GM21423 (cell line): Measurements from ENCODE around the gene PACSIN1.
A peak's percentile ranks its signal among the peaks of the same experiment; 100 is the strongest.

ENCODE experiments used
- ATAC-seq: cut with Tn5 transposase; IDR thresholded peaks from one replicate; pipeline ENCODE4 v1.9.1; 2021; ENCODE audit warnings: mild to moderate bottlenecking, moderate library complexity; ENCODE audit not compliant: unreplicated experiment

PACSIN1 gene, protein sequence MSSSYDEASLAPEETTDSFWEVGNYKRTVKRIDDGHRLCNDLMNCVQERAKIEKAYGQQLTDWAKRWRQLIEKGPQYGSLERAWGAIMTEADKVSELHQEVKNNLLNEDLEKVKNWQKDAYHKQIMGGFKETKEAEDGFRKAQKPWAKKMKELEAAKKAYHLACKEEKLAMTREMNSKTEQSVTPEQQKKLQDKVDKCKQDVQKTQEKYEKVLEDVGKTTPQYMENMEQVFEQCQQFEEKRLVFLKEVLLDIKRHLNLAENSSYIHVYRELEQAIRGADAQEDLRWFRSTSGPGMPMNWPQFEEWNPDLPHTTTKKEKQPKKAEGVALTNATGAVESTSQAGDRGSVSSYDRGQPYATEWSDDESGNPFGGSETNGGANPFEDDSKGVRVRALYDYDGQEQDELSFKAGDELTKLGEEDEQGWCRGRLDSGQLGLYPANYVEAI

DNA sequence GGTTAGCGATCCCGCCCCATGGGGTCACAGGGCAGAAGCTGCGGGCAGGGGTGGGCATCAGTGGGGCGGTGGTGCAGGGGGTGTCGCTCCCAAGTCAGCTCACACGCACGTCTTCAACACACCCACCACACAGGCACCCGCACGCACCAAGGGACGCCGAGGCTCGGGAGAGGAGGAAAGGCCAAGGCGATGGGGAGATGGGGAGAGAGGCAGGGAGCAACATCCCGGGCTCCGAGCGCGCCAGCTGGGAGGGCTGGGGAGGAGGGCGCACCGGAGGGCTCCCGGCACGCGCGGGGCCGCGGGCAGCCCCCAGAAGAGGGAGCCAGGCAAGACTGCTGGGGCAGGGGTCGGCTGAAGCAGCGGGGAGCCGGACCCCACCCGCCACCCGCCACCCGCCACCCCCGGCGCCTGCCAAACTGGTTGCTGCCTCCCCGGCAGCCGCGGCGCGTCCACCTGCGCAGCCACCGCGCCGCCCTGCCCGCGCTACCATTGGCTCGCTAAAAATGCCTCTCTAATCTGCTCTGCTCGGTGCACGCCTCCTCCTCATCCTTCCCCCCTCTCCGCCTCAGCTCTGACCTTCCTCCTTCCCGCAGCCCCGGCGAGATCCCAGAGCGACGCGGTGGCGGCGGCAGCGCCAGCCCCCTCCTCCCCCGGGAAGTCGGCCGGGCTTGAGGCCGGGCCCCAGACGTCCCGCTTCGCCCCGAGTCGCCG, at the start of gene PACSIN1:
PACSIN1 (plus strand) TSS at position 546 of the 711 bp plus-strand sequence. CDS start 60,230 bp downstream, outside the sequence.
- no peak for ATAC-seq

DNA sequence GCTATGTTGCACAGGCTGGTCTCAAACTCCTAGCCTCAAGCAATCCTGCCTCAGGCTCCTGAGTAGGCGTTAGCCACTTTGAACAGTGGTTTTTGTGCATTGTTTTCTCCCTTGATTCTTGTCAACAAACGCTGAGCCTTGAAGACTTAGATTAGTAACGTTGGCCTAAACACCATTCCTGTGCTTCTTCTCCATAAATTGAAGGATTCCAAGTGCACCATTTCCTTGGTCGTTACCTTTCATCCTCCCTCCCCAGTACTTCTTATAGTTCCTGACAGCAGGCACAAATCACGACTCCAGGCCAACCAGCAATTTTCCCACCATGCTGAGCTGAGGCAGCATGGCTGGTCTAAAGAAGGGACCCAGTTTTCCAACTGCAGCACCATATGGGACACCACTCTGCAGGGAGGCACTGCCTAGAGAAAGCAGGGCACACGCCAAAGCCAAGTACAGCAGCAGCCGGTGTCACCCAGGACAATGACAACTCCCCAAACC, 49.0 kb upstream of the PACSIN1 start:
- ATAC-seq, result no peak

- ATAC-seq, result no peak
Observed at GRCh38 chr6:34418367-34418766, 47.5 kb upstream of the PACSIN1 start.

GRCh38 chr6:34423254-34423653, 42.6 kb upstream of the PACSIN1 start:
- no peak for ATAC-seq

- ATAC-seq, result no peak
Observed at GRCh38 chr6:34424200-34425131, 41.4 kb upstream of the PACSIN1 start.

DNA sequence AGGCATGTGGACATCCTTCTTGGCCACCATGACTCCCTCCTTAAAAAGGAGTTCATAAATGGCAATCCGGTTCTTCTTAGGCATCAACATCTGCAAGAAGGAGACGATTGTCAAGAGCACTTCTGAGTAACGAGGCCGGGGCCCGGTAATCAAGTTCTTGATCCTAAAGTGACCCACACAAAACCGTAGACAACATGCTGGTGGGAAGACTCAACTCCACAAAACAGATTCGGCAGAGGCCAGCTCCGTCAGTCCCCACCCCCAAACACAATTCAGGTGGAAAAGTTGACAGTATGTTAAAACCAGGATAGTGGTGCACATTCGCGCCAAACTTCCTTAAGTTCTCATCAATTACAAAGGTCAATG, 40.8 kb upstream of the PACSIN1 start:
- no peak for ATAC-seq

DNA sequence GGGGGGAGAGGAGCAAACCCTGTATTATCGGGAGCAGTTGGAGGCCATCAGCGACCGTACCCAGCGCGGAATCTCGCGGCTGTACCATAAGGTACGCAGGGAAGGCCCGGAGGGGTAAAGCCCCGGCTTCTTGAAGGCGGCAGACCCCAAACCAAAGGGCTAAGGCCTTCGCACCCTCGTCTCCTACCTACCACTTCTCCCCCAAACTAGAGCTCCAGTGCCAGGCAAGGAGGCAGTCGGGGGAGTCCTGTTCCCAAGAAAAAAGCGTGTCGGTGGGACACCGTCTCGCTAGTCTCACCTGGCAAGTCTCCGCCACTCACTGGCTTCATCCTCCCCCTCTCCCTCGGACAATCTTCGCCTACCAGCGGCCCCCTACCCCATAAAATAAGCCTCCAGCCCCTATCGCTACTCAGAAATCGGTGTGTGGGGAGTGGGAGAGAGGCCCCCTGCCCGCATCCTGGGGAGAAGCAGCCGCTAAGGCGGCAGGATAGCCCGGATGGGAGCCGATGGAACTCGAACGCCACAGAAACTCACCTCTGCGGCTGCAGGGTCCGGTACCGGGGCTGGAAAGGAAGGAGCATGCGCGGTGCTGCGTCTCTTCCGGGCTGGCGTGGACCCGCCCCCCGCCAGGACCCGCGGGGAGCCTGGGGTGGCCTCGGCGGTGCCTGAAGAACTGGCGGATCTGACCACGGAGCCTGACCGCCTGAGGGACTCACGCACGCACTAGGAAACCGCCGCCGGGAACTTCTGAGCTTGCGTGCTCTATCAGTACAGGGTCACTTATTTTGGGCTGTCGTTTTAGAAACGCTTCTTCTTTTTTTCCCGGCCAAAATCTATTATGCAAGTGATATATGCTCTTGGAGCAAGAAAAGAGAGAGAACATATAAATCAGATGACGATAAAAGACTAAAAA, 40.1 kb upstream of the PACSIN1 start, which contains the start of gene RPS10:
RPS10 (minus strand) TSS at position 572 of the 913 bp plus-strand sequence. CDS start 848 bp downstream, outside the sequence.
- peak; percentile 84 for ATAC-seq

DNA sequence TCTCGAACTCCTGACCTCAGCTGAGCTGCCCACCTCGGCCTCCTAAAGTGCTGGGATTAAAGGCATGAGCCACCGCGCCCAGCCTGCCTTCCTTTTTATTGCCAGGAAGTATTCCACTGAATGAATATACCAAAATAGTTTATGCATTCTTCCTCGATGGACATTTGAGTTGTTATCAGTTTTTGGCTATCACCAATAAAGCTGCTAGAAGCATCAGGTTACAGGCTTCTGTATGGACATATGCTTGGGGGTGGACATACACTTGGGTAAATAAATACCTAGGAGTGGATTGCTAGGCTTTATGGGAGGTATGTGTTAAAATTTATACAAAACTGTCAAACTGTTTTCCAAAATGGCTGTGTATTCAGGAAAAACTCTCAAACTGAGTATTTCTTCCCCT, 30.0 kb upstream of the PACSIN1 start:
- no peak for ATAC-seq

GRCh38 chr6:34436803-34437643, 28.9 kb upstream of the PACSIN1 start:
- no peak for ATAC-seq

DNA sequence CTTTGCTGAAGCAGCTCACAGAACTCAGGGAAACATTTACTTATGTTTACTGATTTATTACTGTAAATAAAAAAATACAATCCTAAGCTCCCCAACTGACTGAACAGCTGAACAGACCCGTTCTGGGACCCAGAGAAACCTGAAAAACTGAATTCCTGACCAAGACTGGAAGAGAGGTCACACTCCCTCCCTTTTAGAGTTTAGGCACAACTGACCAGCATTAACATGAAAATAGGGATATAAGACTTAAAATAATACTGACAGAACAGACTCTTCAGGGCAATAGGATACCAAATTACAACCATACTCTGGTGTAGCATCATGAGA, 28.3 kb upstream of the PACSIN1 start:
- no peak for ATAC-seq

GRCh38 chr6:34438705-34439104, 27.2 kb upstream of the PACSIN1 start:
- ATAC-seq, result no peak

DNA sequence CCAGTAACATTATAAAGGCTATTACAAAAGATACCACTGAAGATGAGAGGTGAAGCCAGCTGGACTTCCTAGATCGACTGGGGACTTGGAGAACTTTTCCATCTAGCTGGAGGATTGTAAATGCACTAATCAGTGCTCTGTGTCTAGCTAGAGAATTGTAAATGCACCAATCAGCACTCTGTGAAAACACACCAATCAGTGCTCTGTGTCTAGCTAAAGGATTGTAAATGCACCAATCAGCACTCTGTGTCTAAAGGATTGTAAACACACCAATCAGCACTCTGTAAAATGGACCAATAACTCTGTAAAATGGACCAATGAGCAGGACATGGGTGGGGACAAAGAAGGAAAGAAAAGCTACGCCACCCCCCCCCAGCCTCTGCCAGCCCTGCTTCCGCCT, 26.4 kb upstream of the PACSIN1 start:
- no peak for ATAC-seq

DNA sequence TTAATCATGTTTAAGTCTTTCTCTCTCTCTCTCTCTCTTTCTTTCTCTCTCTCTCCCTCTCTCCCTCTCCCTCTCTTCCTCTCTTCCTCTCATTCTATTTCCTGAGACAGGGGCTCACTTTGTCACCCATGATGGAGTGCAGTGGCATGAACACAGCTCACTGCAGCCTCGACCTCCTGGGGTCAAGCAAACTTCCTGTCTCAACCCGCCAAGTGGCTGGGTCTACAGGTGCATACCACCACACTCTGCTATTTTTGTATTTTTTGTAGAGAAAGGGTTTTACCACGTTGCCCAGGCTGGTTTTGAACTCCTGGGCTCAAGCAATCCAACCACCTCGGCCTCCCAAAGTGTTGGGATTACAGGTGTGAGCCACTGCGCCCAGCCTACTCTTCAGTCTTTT, 24.4 kb upstream of the PACSIN1 start:
- no peak for ATAC-seq

DNA sequence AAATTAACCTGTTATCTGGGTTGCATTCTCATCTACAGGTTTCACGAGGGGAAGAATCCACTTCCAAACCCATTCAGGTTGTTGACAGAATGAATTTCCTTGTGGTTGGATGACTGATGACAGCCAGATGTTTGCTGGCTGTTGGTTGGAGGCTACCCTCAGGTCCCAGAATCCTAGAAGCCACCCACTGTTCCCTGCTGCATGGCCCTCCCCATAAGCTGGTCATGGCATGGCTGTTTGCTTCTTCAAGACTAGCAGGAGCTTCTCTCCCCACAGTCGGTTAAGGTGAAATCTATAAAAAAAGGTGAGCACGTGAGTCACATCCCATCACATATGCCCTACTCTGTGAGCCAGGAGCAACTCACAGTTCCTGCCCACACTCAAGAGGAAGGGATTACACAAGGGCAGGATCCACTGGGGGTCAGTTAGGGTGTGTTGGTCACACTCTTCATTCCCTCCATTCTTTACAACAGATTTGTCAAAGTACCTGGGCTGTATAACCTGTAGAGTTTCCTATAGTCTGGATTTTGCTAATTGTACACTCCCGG, 20.5 kb upstream of the PACSIN1 start:
- ATAC-seq, result no peak

GRCh38 chr6:34447386-34447785, 18.5 kb upstream of the PACSIN1 start:
- no peak for ATAC-seq

DNA sequence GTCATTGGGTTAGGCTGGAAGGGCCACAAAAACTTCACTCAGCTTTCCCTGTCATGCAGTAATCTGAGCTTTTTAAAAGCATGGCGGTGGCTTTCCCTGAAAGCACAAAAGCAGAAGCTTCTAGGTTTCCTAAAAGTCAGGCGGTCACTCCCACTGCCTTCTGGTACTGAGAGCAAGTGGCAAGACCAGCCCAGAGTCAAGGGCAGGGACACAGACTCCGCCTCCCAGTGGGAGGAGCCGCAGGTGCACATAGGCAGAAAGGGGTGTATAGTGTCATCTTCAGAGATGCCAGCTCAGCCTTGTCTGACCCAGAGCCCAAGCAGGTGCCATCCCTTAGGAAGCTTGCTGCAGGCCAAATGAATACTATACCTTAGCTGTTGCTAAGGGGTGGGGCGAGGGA, 18.0 kb upstream of the PACSIN1 start:
- ATAC-seq, result no peak

DNA sequence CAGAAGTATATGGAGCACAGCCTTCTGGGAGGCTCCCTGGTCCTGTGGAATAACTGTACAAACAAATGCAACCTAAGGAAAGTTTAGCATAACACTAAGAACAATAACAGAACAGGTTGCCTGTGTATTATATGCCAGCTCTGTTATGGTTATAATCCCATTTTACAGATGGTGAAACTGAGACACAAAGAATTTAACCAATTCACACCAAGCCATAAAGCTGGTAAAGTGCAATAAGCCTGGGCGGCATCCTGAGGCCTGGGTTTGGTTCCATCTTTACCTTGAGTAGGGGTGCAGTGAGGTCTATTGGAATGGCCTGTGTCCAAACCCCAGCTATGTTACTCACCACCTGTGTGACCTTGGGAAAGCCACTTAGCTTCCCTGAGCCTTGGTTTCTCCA, 14.7 kb upstream of the PACSIN1 start:
- no peak for ATAC-seq

DNA sequence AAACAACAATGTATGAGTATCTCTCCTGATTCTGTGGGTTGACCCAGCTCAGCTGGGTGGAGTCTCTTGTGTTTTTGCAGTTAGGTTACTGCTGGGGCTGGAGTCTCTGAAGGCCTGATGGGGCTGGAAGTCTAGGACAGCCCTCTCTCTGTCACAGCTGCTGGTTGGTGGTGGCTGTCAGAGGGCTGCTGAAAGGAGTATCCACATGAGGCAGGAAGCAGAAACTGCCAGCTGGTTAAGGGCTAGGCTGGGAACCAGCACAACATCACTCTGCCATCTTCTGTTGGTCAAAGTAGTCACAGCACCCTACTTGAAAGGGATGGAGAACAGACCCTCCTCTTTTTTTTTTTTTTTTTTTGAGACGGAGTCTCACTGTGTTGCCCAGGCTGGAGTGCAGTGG, 10.0 kb upstream of the PACSIN1 start:
- no peak for ATAC-seq

DNA sequence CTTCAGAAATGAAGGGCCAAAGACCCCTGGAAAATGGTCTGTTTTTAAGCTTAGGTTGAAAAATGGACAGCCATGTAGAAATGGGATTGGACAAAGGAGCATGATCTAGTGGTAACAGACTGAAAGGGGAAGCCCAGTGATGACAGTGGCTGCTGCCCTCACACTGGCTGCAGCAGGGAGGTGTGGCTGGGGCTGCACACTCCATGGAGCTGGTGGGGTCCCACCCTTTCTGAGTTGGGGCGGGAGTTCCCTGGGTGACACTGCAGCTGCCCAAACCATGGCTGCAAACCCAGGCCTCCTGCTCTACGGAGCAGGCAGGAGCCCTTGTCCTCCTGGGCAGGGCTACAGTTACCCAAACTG, 8.5 kb upstream of the PACSIN1 start:
- ATAC-seq, result no peak
